Measurements from ENCODE around the gene SLC29A2.

Gene SLC29A2

DNA sequence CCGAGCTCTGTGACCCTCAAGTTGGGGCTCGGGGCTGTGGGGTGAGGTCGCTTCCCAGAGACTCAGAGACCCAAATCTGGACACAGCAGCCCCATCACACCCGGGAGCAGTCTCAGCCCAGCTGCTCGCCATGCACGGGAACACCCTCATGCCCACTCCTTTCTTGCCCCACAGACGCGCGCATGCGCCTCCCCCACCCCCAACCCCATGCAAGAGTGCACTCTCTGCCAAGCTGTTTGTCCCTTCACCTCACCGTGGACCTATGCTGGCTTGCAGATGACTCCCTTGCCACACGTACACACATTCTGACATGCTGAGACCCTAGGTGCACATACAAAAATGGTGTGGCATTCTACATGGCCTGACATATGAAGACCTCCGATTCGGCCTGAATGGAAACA is 54.2 kb downstream of the SLC29A2 start:
- TF ChIP-seq, protein P1, sequence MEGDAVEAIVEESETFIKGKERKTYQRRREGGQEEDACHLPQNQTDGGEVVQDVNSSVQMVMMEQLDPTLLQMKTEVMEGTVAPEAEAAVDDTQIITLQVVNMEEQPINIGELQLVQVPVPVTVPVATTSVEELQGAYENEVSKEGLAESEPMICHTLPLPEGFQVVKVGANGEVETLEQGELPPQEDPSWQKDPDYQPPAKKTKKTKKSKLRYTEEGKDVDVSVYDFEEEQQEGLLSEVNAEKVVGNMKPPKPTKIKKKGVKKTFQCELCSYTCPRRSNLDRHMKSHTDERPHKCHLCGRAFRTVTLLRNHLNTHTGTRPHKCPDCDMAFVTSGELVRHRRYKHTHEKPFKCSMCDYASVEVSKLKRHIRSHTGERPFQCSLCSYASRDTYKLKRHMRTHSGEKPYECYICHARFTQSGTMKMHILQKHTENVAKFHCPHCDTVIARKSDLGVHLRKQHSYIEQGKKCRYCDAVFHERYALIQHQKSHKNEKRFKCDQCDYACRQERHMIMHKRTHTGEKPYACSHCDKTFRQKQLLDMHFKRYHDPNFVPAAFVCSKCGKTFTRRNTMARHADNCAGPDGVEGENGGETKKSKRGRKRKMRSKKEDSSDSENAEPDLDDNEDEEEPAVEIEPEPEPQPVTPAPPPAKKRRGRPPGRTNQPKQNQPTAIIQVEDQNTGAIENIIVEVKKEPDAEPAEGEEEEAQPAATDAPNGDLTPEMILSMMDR (IDR thresholded peaks at IDR 0.05; ENCODE audit: low read depth, low read length) = no peak
- DNase-seq (ENCODE audit: low read depth, low spot score) = no peak
- H3K4me3 ChIP-seq (ENCODE audit: low read depth, low read length) = no peak overlapping the region
- in situ Hi-C loops (cut with HindIII; ENCODE audit: low sequenced_read_pairs) = no loop called here

DNA sequence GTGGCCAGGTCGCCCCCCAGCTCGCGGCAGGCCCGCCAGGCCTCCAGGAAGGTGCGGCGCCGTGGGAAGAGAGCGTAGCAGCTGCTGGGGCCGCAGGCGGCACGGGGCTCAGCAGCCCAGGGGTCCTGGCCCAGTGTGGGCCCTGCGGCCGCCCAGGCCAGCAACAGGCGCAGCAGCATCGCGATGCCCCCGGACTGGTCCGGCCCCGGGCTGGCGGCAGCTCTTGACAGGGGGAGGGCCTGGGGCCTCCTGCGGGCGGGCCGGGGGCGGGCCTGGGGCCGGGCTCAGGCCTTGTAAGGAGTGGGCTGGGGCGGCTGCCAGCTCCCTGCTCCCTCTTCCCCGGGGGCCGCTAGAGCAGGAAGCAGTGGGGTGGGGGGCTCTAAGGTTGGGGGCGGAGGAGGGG is 54.7 kb downstream of the SLC29A2 start, which contains the start of gene CD248:
Gene CD248, minus strand, starts transcription at position 196 of the 403 bp plus-strand sequence. Its CDS starts 17 bp downstream, at position 179.
- peak within 1 kb of the TSS; percentile 57 for H3K4me3 ChIP-seq (ENCODE audit: low read depth, low read length)
- in situ Hi-C loops (cut with HindIII; ENCODE audit: low sequenced_read_pairs) = no loop called here
- peak; percentile 82 for DNase-seq (ENCODE audit: low read depth, low spot score)
- TF ChIP-seq, protein P1 (IDR thresholded peaks at IDR 0.05; ENCODE audit: low read depth, low read length) = no peak

DNA sequence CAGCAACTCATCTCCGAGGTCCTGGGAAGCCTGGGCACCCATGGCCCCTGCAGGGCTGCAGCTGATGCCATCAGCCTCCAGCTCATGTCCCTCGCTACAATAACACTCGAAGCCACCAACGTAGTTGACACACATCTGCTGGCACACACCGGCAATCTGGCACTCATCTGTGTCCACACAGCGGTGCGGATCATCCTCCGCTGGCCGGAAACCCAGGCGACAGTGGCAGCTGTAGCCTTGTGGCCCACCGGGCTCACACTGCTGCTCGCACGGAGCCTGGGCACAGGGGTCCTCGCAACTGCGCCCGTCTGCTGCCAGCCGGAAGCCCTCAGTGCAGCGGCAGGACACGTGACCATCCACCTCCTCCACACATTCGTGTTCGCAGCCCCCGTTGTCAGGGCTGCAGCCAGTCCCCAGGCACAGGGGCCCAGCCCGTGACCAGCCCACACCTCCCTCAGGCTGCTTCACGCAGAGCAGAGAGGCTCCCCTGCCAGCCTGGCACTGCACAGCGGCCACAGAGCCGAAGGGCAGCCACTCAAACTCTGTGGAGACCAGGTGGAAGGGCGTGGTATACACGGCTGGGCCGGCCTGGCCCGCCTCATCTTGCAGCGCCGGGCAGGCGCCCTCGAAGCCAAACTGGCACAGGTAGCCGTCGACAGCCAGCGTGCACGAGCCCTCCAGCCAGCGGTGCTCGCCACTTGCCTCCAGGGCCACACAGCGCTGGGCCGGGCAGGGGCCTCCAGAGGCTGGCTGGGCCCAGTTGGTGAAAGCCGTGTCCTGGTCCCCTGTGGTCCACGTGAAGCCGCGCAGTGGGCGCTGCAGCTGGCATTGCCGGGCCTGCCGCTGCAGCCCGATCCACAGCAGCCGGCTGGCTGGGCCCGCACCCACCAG is 55.4 kb downstream of the SLC29A2 start:
- no peak for DNase-seq (ENCODE audit: low read depth, low spot score)
- in situ Hi-C loops (cut with HindIII; ENCODE audit: low sequenced_read_pairs) = no loop called here
- TF ChIP-seq, protein P1 (IDR thresholded peaks at IDR 0.05; ENCODE audit: low read depth, low read length) = no peak
- H3K4me3 ChIP-seq (ENCODE audit: low read depth, low read length) = peak overlapping the region; percentile 57

DNA sequence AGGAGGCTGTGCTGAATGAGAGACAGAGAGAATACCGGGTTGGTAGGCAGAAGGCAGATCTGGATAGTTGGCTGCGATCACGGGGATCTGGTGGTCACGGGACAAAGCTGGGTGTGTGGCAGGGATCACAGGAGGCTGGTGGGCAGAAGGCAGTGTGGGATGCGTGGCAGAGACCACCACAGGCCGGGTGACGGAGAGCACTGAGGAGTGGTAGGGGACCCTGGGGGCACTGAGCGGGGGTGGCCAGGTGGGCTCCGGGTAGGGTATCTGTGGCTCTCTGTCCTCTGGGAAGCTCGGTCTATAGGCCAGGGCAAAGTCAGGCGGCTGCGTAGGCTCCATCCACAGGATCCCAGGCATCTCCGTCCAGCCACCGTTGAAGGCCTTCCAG is 56.1 kb downstream of the SLC29A2 start:
- TF ChIP-seq, protein P1 (IDR thresholded peaks at IDR 0.05; ENCODE audit: low read depth, low read length) = no peak
- peak overlapping the region; percentile 57 for H3K4me3 ChIP-seq (ENCODE audit: low read depth, low read length)
- no peak for DNase-seq (ENCODE audit: low read depth, low spot score)
- in situ Hi-C loops (cut with HindIII; ENCODE audit: low sequenced_read_pairs) = no loop called here

DNA sequence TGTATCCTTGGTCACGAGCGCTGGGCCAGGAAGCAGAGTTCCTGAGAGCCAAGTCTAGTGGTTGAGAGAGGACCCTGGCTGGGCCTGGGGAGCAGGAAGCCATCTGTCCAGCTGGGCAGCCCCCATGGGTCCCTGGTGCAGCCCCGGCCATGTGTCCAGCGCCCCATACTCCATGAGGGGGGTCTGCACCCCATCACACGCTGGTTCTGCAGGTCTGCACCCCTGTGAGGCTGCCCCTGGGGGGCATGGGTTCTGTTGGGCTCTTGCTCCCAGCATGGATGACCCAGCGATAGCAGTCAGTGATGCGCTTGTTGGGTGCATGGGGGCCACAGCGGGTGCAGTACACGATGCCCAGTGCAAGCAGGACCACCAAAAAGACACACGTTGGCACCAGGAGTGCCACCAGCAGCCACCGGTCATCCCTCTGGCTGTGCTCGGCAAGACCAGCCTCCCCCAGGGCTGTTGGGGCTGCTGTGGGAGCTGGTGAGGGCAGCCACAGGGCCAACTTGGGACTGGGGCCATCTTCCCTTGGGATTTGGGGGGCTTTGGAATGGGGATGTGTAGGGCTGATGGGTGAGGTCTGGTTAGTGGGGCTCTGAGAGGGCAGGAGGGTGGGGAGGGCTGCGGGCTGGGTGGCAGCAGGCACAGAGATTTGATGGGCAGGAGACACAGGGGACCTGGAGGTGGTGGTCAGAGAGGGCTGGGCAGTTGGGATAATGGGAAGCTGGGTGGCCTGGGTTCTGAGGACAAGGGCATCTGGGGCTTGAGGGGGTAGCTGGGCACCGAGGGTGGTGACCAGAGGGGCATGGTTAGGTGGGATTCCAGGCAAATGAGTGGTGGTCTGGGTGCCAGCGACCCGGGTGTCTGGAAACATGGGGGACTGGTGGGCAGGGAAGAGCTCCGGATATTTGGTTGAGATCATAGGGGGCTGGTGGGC is 56.7 kb downstream of the SLC29A2 start:
- DNase-seq (ENCODE audit: low read depth, low spot score) = no peak
- peak overlapping the region; percentile 57 for H3K4me3 ChIP-seq (ENCODE audit: low read depth, low read length)
- TF ChIP-seq, protein P1 (IDR thresholded peaks at IDR 0.05; ENCODE audit: low read depth, low read length) = no peak
- in situ Hi-C loops (cut with HindIII; ENCODE audit: low sequenced_read_pairs) = no loop called here

DNA sequence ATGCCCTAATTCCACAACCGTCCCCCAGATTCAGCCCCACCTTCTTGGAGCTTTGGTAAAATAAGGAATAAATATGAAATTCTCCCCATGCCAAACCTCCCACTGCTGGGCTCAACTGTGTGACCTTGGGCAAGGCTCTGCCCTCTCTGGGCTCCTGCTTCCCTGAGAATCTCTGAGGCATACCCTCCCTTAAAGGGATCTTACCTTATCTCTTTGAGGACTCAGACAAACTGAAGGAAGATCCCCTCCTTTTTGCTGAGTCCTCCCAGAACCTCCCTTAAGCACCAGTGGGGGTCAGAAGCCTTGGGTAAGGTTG is 57.4 kb downstream of the SLC29A2 start:
- in situ Hi-C loops (cut with HindIII; ENCODE audit: low sequenced_read_pairs) = no loop called here
- no peak for DNase-seq (ENCODE audit: low read depth, low spot score)
- TF ChIP-seq, protein P1 (IDR thresholded peaks at IDR 0.05; ENCODE audit: low read depth, low read length) = no peak
- H3K4me3 ChIP-seq (ENCODE audit: low read depth, low read length) = peak overlapping the region; percentile 57
